GM21447 (cell line): ENCODE measurements around the gene REEP3.
"Not testable (repeated sequence)": the region's sequence is repeated elsewhere in the genome, so short reads cannot be mapped to it uniquely, and the experiment has no call there.

Source experiments
- ATAC-seq: cut with Tn5 transposase; IDR thresholded peaks from one replicate; pipeline ENCODE4 v1.9.1; 2021; ENCODE audit not compliant: unreplicated experiment

Gene REEP3

DNA sequence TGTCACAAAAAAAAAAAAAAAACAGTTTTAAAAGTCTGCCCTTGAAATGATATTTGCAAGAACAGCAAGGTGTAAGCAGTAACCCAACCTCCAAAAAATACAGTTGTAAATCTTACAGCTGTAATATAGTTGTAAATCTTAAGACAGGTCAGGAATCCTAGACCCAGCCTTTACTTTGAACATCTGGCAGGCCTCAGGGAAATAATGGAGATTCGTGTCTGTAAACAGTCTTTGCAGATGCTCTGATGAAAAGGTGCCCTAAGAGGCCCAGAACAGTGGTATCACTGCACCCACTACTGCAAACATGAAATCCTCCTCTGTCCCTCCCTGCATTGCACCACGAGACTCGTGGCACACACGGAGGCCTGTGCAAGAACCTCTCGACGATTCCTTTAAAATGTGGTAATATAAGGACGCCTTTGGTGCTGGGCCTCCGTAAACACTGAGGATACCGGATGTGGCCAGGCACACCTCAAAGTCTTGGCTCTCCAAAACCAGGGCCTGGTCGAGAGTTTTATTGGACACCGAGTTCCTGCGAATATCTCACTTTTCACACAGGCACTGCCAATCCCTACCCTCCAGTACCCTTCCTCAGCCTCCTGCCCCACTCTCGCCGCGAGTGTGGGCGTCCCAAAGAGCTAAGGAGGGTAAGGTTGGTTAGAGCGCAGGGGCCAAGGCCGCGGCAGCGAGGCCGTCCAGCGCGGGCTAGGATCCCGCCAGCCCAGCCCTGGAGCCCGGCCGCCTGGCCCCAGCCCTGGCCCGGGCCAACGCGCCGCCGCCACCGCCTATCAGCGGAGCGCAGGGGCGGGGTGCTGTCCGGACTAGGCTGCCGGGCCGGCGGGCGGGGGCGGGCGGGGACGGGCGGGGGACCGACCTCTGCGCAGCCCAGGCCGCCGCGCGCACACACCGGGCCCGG lies at the start of gene REEP3:
Gene REEP3 (plus strand): TSS at position 902 of the 916 bp plus-strand sequence. CDS start 145 bp downstream, outside the sequence.
- ATAC-seq = peak; percentile 67

DNA sequence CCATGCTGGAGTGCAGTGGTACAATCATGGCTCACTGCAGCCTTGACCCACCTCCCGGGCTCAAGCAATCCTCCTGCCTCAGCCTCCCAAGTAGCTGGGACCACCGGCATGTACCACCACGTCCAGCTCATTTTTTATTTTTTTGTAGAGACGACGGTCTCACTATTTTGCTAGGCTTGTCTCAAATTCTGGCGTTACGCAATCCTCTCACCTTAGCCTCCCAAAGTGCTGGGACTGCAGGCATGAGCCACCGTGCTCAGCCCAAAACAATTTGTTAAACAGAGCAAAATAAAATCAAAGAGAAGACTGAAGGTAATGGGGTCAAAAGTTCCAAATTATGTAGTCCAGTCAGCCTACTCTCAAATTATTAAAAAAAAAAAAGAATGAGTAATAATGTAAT lies 46.7 kb upstream of the REEP3 start:
- no peak for ATAC-seq

- no peak for ATAC-seq
Measured at GRCh38 chr10:63477927-63478326, 43.3 kb upstream of the REEP3 start.

DNA sequence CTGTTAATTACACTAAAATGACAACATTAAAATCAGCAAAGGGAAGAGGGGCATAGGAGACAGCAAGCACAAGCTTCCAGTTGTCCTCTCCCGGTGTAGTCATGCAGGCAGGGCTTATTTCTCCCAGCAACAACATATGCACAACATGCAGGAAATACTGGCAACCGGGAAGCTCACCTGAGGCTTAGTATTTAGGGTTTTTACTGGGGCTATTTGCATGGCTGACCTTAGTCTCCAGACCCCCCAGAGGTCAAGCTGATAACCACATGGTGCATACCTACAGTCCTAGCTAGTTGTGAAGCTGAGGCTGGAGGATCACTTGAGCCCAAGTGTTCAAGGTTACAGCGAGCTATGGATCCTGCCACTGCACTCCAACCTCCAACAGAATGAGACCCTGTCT lies 42.6 kb upstream of the REEP3 start:
- no peak for ATAC-seq

DNA sequence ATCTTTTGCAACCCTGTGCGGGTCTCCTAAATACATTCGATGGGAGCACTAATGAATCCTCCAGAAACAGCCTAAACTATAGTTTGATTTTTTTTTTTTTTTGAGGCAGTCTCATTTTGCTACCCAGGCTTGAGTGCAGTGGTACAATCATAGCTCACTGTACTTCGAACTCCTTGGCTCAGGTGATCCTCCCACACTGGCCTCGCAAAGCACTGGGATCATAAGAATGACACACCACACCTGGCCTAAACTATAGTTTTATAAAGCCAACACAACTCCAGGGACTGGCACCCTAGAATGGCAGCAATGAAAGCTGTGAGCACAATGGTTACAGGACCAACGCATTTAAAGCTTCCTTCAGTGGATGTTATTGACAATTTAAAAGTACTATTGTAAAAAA lies 41.0 kb upstream of the REEP3 start:
- ATAC-seq = no peak

- no peak for ATAC-seq
Measured at GRCh38 chr10:63481815-63482421, 39.3 kb upstream of the REEP3 start.

DNA sequence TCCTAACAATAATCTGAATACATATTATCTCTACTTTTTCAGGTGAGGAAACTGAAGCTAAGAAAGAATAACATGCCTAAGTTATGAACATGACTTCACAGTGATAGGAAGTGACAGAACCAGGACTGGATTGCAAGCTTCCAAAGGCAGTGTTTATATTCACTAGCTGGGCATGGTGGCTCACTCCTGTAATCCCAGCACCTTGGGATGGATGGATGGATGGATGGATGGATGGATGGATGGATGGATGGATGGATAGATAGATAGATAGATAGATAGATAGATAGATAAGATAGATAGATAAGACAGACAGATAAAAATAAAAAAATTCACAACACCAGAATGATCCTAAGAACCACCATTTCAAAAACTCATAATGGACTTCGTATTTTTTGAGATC lies 37.2 kb upstream of the REEP3 start:
- ATAC-seq = no peak

- ATAC-seq = no peak
Measured at GRCh38 chr10:63487990-63488389, 33.2 kb upstream of the REEP3 start.

DNA sequence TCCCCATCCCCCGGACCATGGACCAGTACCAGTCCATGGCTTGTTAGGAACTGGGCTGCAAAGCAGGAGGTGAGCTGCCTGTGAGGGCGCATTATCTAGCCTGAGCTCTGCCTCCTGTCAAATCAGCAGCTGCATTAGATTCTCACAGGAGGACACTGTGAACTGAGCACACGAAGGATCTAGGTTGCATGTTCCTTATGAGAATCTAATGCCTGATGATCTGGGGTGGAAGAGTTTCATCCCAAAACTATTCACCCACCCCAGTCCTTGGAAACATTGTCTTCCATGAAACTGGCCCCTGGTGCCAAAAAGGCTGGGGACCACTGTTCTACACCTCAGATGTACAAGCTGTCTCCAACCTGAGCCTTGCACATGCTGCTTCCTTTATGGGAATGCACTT lies 31.4 kb upstream of the REEP3 start:
- ATAC-seq = no peak

GRCh38 chr10:63491588-63492316 lies 29.4 kb upstream of the REEP3 start:
- no peak for ATAC-seq

DNA sequence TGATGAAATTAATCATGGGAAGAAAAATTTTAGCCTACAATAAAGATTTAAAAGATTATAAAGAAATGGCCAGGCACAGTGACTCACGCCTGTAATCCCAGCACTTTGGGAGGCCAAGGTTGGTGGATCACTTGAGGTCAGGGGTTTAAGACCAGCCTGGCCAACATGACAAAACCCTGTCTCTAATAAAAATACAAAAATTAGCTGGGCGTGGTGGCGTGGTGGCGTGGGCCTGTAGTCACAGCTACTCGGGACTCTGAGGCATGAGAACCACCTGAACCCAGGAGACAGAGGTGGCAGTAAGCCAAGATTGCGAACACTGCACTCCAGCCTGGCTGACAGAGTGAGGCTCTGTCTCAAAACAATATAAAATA lies 28.9 kb upstream of the REEP3 start:
- ATAC-seq = not testable (repeated sequence)

DNA sequence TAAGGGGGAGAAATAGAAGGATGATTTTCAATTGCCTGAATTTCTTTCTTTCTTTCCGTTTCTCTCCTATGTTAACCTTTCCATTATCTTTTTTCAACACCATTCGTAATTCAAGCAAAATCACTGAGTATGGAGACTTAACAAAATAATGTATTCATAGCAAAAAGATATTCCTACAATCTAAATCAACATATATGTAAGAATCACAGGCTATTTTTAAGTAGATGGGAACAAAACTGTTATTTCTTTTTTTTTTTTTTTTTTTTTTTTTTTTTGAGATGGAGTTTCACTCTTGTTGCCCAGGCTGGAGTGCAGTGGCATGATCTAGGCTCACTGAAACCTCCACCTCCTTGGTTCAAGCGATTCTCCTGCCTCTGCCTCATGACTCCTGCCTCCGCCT lies 28.2 kb upstream of the REEP3 start:
- ATAC-seq = no peak

DNA sequence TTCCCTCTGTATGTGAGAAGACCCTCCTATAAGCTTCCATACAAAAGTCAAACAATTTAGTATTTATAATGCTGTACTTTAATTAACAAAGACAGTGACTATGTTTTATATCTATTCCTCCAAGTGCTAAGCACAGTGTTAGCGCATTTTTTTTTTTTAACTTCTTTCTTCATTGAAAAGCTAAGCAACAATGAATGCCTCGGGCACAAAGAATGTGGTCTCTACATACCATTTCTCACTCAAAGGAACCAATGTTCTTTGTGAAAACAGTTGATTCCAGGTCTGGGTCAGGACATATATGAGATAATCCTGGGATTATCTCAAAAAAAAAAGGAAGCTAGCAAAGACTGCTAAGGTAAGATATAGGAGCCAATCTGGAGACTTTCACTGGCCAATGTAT lies 26.2 kb upstream of the REEP3 start:
- ATAC-seq = no peak

DNA sequence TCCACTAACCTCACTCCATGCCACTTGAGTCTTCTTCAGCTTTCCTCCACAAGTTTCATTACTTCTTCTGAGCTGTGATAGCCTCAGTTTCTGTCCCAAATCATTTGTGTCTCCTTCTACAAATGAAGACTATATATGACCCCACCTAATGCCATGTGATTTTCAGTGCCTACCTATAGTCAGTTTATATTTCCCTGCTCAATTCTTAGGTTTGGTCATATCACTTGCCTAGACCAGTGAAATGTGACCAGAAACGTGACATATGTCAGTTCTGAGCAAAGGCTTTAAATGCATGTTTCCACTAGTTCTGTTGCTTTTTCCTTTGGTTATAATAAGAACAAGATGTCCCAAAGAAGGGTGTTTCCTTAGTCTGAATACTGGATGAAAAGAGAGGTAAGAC lies 24.6 kb upstream of the REEP3 start:
- no peak for ATAC-seq

DNA sequence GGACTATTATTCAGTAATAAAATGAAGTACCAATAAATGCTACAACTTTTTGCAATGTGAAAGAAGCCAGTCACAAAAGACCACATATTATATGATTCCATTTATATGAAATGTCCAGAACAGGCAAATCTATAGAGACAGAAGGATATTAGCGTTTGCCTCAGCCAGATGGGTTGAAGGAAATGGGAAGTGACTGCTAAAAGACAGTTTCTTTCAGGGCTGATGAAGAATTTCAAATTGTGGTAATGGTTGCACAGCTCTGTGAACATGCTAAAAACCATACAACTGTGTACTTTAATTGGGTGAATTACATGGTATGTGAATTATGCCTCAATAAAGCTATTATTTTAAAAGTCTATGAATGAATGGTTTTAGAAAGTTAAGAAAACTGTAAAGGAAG lies 23.9 kb upstream of the REEP3 start:
- ATAC-seq = no peak

DNA sequence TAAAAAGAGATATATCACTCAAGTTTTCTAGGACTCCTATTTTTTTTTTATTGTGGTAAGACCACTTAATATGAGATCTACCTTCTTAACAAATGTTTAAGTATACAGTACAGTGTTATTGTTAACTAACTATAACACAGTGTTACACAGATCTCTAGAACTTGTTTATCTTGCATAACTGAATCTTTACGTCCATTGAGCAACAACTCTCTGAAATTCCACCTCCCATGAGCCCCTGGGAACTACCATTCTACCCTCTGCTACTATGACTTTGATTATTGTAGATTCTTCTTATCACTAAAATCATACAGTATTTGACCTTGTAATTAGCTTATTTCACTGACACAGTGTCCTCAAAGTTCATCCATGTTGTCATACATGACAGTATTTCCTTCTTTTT lies 22.5 kb upstream of the REEP3 start:
- no peak for ATAC-seq

DNA sequence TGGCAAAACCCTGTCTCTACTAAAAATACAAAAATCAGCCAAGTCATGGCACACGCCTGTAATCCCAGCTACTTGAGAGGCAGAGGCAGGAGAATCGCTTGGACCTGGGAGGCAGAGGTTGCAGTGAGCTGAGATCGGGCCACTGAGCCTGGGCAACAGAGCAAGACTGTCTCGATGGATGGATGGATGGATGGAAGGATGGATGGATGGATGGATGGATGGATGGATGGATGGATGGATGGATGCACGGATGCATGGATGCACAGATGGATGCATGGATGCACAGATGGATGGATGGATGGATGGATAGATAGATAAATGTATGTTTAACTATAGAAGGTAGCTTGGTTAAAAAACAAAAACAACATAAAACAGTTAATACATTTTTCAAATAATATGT lies 20.6 kb upstream of the REEP3 start:
- ATAC-seq = not testable (repeated sequence)

- no peak for ATAC-seq
Measured at GRCh38 chr10:63501954-63502353, 19.2 kb upstream of the REEP3 start.

DNA sequence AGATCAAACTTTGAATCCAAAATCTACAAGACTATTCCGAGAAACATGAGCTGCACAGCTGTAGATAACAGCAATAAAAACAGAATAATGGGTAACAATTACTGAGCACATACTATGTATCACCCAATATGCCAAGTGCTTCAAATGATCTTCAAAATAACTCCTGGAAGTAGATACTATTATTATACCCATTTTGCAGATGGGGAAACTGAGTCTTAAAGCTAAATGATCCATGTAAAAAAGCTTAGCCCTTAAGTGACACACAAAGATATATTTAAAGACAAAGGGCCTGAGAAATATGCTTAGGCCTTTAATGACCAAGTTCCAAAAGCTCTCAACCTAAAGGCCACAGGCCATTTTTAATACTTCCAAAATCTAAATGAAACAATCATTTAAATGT lies 18.4 kb upstream of the REEP3 start:
- no peak for ATAC-seq

GRCh38 chr10:63503395-63503794 lies 17.8 kb upstream of the REEP3 start:
- no peak for ATAC-seq

GRCh38 chr10:63504145-63504881 lies 16.9 kb upstream of the REEP3 start:
- no peak for ATAC-seq
